HG03432 (cell line): ENCODE measurements around the gene MELK.

ENCODE experiments used
- ATAC-seq: cut with Tn5 transposase; IDR thresholded peaks from one replicate; pipeline ENCODE4 v1.9.1; 2021; ENCODE audit warnings: mild to moderate bottlenecking, moderate library complexity; ENCODE audit not compliant: unreplicated experiment

MELK gene

GRCh38 chr9:36576866-36577265 lies 4.2 kb downstream of the MELK start:
- no peak for ATAC-seq

- ATAC-seq = no peak
Observed at GRCh38 chr9:36584620-36585460, 12.1 kb downstream of the MELK start.

- no peak for ATAC-seq
Observed at GRCh38 chr9:36590231-36590630, 17.5 kb downstream of the MELK start.

DNA sequence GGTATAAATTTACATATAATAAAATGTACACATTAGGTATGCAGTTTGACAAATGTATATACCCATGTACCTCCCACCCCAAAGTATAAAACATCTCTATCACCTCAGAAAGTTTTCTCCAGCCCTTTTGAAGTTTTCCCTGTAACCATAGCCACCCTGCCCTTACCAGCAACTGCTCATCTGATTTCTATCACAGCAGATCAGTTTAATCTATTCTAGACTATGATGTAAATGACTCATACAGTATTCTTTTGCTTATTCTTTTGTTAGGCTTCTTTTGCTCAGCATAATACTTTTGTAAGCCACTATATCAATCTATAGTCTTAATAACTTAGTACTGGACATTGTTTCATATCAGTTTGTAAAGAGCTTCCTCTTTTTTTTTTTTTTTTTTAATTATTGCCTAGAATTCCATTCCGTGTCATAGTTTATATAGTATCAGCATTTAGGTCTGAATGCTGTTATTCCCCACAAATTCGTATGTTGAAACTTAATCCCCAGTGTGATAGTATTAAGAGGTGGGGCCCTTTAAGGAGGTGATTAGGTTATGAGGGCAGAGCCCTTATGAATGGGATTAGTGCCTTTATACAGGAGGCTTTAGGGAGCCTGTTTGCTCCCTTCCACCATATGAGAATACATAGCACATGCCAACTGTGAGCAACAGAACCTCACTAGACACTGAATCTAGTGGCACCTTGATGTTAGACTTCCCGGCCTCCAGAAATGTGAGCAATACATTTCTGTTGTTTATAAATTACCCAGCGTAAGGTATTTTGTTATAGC lies 20.3 kb downstream of the MELK start:
- ATAC-seq = no peak

GRCh38 chr9:36594213-36594612 lies 21.5 kb downstream of the MELK start:
- ATAC-seq = no peak

DNA sequence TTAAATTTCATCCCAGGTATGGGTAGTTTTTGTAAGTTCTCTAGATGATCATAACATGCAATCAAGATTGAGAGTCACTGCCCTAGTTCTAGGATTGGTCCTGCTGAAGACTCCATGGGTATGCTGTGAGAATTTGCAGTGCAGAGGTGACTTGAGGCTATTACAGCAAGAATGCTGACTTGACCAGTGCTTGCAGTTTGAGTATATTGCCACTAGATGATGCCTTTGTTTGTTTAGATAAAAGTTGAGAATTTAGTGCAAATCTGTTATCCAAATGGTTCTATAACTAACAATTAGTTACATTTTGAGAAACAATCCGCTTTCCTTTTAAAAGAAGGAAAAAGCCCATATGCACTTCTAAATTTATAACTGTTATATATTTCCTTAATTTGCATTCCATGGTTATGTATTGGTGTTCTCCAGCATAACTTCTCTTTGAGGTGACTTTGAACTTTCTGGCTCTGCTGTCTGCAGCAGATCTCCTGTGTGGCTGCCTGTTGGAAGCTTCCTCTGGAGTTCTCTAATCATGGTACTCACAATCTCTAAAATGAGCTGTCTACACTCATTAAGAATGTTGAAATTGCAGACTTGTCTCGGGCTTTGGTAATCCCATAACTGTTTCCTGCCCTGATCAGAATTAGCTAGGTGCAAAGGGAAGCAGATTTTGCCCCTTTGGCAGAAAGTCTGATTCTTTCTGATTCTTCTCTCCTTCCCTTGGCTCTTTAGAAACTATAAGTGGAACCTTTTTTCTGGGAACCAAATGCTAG lies 24.9 kb downstream of the MELK start:
- ATAC-seq = no peak

DNA sequence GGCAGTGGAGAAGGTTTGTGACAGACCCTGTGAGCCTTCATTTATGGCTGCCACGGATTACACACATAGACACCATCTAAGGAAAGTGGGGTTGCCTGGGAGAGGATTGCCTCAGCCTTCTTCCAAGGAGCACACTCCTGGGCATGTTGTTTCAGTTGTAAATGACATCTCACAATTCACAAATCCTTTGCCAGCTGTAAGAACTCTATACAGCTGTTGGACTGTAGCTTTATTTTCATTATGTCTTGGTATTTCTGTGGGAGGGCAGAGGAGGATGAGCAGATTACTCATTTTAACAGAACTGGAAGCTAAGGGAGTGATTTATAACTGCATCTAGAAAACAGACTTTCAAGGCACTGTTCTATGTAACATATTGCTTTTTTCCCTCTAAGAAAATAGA lies 25.6 kb downstream of the MELK start:
- no peak for ATAC-seq

- ATAC-seq = peak; percentile 78
Observed at GRCh38 chr9:36603006-36603405, 30.3 kb downstream of the MELK start.

DNA sequence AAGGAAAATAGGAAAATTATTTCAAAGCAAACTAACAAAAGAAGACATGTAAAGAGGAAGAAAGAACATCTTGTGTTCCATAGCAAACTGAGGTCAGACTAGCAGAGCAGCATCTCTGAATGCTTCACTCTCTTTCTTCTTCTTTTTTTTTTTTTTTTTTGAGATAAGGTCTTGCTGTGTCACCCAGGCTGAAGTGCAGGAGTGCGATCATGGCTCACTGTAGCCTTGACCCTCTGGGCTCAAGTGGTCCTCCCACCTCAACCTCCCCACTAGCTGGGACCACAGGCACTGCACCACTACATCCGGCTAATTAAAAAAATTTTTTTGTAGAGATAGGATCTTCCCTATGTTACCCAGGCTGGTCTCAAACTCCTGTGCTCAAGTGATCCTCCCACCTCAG lies 36.6 kb downstream of the MELK start:
- ATAC-seq = no peak

GRCh38 chr9:36622121-36622520 lies 49.4 kb downstream of the MELK start:
- ATAC-seq = no peak

DNA sequence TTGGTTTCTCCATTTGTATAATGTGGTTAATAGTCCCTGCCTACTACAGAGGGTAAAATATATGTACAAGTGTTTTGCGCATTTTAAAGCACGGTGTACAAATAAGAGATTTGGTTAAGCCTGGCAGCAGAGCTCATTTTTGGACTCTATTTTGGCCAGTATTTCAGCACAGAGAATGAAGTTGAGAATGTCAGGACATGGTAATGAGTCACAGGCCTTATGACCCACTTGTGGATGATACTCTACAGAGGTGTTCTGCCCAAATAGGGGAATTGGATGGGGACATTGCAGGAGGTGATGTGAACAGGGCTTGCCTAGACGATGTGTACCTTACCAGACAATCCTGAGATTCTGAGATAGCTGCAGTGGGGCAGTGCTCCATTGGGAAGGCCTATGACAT lies 50.6 kb downstream of the MELK start:
- ATAC-seq = no peak

DNA sequence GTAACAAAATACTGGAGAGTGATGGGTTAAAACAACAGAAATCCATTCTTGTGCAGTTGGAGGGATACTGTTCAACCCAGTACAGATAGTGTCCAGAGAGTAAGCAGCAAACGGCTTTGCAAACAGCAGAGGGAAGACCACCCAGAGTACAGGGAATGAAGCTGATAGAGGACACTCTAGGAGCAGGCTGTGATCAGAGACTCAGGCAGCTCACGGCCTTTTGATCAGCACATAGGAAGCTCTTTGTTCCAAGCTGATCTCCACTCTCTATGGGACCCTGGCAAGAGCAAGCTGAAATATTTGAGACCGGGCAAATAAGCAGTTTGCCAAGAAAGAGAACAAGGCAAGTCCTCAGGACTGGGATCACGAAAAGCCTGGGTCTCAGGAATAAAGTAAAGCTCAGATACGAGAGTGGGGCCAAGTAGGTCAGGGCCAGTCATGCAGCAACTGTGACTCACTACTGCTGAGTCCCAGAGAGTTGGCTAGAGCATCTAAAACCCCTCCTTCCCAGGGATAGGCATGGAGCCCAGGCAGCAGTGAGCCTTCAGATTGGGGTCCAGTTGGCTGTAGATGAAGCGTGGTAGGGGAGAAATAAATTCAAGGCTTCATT lies 52.4 kb downstream of the MELK start:
- ATAC-seq = no peak

- no peak for ATAC-seq
Observed at GRCh38 chr9:36632892-36633291, 60.2 kb downstream of the MELK start.

- ATAC-seq = no peak
Observed at GRCh38 chr9:36637491-36638270, 65.0 kb downstream of the MELK start.

- ATAC-seq = no peak
Observed at GRCh38 chr9:36640771-36641381, 68.2 kb downstream of the MELK start.

DNA sequence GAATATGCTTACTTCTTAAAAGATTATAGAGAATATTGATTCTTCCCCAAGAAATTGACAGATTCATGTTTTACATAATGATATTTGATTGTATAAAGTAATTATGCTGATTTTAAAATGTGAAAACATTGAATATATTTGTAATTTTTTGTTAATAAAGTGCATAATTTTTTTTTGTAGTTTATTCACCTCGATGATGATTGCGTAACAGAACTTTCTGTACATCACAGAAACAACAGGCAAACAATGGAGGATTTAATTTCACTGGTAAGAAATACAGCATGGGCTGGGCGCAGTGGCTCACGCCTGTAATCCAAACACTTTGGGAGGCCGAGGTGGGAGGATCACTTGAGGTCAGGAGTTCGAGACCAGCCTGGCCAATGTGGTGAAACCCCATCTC lies 70.1 kb downstream of the MELK start:
- ATAC-seq = no peak

DNA sequence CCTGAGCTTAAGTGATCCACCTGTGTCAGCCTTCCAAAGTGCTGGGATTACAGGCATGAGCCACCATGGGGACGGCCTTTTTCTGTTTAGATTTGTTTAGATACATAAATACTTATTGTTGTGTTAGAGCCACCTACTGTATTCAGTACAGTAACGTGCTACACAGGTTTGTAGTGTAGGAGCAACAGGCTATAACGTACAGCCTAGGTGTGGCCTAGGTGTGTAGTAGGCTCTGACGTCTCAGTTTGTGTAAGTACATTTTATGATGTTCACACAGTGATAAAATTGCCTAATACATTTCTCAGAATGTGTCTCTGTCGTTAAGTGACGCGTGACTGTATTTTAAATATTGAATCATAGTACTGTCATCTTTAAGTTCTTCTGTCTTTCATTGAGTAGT lies 84.1 kb downstream of the MELK start:
- no peak for ATAC-seq

DNA sequence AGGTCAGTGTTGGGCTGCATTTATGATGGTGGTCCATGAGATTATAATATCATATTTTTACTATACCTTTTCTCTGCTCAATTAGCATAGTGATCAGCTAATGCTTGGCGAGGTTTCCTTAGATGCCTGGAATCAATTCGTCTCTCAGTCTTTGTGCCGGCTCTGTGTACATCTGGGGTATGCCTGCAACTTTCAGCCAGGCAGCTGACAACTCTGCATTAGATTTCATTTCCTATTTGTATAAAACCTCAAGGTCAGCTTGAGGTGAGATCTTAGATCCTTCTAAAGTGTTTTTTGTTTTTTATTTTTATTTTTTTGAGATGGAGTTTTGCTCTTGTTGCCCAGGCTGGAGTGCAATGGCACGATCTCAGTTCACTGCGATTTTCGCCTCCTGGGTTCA lies 86.8 kb downstream of the MELK start:
- ATAC-seq = no peak

DNA sequence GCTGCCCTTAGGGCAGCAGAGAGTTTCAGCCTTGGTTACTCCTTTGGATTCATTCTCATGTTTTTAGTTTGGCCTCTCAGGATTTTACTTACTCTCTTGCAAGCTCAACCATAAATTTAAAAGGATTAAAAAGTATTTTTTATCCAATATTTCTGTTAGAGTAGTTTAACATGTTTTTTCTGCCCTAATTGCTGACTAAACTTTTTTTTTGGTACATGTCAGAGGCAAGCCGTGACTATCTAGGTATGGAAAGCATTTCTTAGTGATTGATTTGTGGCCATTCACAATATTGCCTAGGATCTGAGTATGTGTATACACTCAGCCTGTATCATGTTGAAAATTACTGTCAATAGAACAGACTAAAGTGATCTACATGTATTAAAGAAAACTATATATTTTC lies 92.1 kb downstream of the MELK start:
- ATAC-seq = no peak

GRCh38 chr9:36665387-36665786 lies 92.7 kb downstream of the MELK start:
- ATAC-seq = no peak
